Stimulated activated CD8-positive, alpha-beta memory T cell treated with anti-CD3 and anti-CD28 coated beads, Interleukin-4, amount 100 ng/mL, for 4 hours (primary cell): ENCODE measurements around the gene CD247.

Source experiments
- DNase-seq, 2 donors: peaks; one replicate each; pipeline ENCODE4 v3.0.0-alpha.2; 2020; ENCODE audit warnings: low read depth in 2 of 2, low spot score in 1 of 2

The CD247 gene

GRCh38 chr1:167416506-167416905 is 101.8 kb downstream of the CD247 start:
- DNase-seq: no peak

DNA sequence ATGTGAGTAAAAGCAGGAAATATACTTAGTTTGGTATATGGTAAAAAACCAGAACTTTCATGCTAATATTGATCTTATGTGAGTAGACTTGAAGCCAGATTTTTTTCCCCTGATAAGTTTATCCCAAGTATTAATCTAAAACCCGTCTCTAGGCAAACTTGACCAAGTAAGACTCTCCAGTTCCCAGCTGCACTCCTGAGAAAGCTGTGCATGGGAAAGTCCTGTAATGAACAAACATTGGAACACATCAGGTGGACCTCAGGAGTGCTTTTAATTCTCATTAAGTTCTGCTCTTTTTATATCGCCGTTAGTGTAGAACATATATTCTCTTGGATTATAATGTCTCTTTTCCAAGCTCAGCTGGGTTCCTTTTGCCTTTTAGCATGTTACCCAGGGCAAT is 105.0 kb downstream of the CD247 start:
- no peak for DNase-seq

GRCh38 chr1:167412920-167413319 is 105.4 kb downstream of the CD247 start:
- DNase-seq: no peak

DNA sequence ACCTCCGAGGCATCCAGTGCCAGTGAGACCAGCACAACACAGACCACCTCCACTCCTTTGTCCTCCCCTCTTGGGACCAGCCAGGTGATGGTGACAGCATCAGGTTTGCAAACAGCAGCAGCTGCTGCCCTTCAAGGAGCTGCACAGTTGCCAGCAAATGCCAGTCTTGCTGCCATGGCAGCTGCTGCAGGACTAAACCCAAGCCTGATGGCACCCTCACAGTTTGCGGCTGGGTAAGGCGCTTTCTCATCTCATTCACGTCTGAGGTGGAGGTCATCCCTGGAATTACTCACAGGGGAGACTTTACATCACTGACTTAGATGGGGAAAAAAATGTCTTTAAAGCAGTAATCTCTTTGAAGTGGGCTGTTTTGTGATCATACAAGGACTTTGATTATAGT is 106.3 kb downstream of the CD247 start:
- DNase-seq: no peak

GRCh38 chr1:167409183-167409582 is 109.1 kb downstream of the CD247 start:
- no peak for DNase-seq

DNA sequence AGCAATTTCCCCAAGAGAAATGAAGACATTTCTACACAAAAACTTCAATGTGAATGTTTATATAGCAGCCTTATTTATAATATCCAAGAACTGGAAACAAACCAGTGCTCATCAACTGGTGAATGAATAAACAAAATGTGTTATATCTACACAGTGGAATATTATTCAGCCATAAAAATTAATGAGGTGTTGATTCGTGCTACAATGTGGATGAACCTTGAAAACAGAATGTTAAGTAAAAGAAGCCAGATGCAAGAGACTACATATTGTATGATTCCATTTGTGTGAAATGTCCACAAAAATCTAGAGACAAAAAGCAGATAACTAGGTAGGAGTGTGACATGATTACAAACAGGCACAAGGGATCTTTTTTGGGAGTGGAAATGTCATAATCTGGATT is 110.0 kb downstream of the CD247 start:
- DNase-seq: no peak

GRCh38 chr1:167404908-167405307 is 113.4 kb downstream of the CD247 start:
- no peak for DNase-seq

GRCh38 chr1:167404161-167404888 is 114.0 kb downstream of the CD247 start:
- no peak for DNase-seq

GRCh38 chr1:167401260-167401873 is 117.0 kb downstream of the CD247 start:
- peak; percentile 13 to 18 for DNase-seq

GRCh38 chr1:167400359-167400953 is 117.9 kb downstream of the CD247 start:
- DNase-seq: no peak

GRCh38 chr1:167392200-167392696 is 126.1 kb downstream of the CD247 start:
- no peak for DNase-seq

- DNase-seq: no peak
These were observed 129.4 kb downstream of the CD247 start for GRCh38 chr1:167388976-167389375.

GRCh38 chr1:167387251-167387910 is 130.9 kb downstream of the CD247 start:
- DNase-seq: no peak
